ENCODE data around the gene GLIS1.

Gene GLIS1

GRCh38 chr1:53580739-53581475, 158.1 kb downstream of the GLIS1 start:
- DNase-seq (ENCODE audit: low read depth), result no peak

- no peak for DNase-seq (ENCODE audit: low read depth)
Measured at GRCh38 chr1:53580009-53580400, 159.0 kb downstream of the GLIS1 start.

GRCh38 chr1:53579221-53580008, 159.5 kb downstream of the GLIS1 start:
- DNase-seq (ENCODE audit: low read depth), result no peak

GRCh38 chr1:53578358-53578757, 160.6 kb downstream of the GLIS1 start:
- DNase-seq (ENCODE audit: low read depth), result no peak

GRCh38 chr1:53577761-53578100, 161.2 kb downstream of the GLIS1 start:
- no peak for DNase-seq (ENCODE audit: low read depth)

- no peak for DNase-seq (ENCODE audit: low read depth)
Measured at GRCh38 chr1:53576866-53577760, 161.9 kb downstream of the GLIS1 start.

- no peak for DNase-seq (ENCODE audit: low read depth)
Measured at GRCh38 chr1:53576381-53576801, 162.6 kb downstream of the GLIS1 start.

GRCh38 chr1:53575955-53576320, 163.0 kb downstream of the GLIS1 start:
- DNase-seq (ENCODE audit: low read depth), result no peak

- DNase-seq (ENCODE audit: low read depth), result no peak
Measured at GRCh38 chr1:53575141-53575954, 163.6 kb downstream of the GLIS1 start.

- DNase-seq (ENCODE audit: low read depth), result no peak
Measured at GRCh38 chr1:53574621-53575020, 164.3 kb downstream of the GLIS1 start.

GRCh38 chr1:53573931-53574330, 165.0 kb downstream of the GLIS1 start:
- DNase-seq (ENCODE audit: low read depth), result no peak

GRCh38 chr1:53573522-53573921, 165.4 kb downstream of the GLIS1 start:
- DNase-seq (ENCODE audit: low read depth), result no peak

- DNase-seq (ENCODE audit: low read depth), result no peak
Measured at GRCh38 chr1:53572815-53573173, 166.2 kb downstream of the GLIS1 start.

GRCh38 chr1:53572065-53572814, 166.7 kb downstream of the GLIS1 start:
- DNase-seq (ENCODE audit: low read depth), result peak; percentile 55

GRCh38 chr1:53568540-53568939, 170.4 kb downstream of the GLIS1 start:
- no peak for DNase-seq (ENCODE audit: low read depth)

GRCh38 chr1:53567851-53568250, 171.1 kb downstream of the GLIS1 start:
- no peak for DNase-seq (ENCODE audit: low read depth)

GRCh38 chr1:53567450-53567849, 171.5 kb downstream of the GLIS1 start:
- no peak for DNase-seq (ENCODE audit: low read depth)

- no peak for DNase-seq (ENCODE audit: low read depth)
Measured at GRCh38 chr1:53563611-53564010, 175.4 kb downstream of the GLIS1 start.

- no peak for DNase-seq (ENCODE audit: low read depth)
Measured at GRCh38 chr1:53562981-53563379, 176.0 kb downstream of the GLIS1 start.

GRCh38 chr1:53562291-53562980, 176.5 kb downstream of the GLIS1 start:
- DNase-seq (ENCODE audit: low read depth), result no peak

Measured in non-pigmented ciliary epithelial cell (primary cell).